ENCODE measurements around the gene AOC1. TPM values are rescaled to one million over a fixed set of nuclear protein-coding genes. Genes with fewer than 3 reads are reported as not detected.

Gene AOC1
- total and polyA plus RNA-seq, 8 donors, result 0.34 to 1.2 (median 0.69) TPM

DNA sequence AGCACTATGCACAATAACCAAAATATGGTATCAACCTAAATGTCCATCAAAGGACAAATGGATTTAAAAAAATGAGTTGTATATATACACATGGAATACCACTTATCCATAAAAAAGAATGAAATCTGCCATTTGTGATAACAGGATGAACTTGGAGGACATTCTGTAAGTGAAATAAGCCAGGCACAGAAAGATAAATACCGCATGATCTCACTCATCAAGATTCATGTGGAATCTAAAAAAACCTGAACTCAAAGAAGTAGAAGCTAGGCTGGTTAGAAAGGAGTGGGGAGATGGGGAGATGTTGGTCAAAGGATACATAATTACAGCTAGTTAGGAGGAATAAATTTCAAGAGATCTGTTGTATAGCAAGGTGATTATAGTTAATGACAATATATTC, 17.3 kb upstream of the AOC1 start:
- no peak for TF ChIP-seq CTCF (IDR thresholded peaks at IDR 0.05)
- H3K27ac ChIP-seq, result no peak overlapping the region
- H3K36me3 ChIP-seq, result no peaks in the 10 kb centered on the region
- no peak for ATAC-seq
- no peaks in the 10 kb centered on the region for H3K4me1 ChIP-seq
- no peaks in the 10 kb centered on the region for H3K9me3 ChIP-seq
- intact Hi-C loops (cut with DNase I), result no loop called here
- no peak for DNase-seq
- peaks cover 0 to 7% of the 10 kb centered on the region in 2 donors for H3K27me3 ChIP-seq
- no peak overlapping the region for H3K4me3 ChIP-seq

DNA sequence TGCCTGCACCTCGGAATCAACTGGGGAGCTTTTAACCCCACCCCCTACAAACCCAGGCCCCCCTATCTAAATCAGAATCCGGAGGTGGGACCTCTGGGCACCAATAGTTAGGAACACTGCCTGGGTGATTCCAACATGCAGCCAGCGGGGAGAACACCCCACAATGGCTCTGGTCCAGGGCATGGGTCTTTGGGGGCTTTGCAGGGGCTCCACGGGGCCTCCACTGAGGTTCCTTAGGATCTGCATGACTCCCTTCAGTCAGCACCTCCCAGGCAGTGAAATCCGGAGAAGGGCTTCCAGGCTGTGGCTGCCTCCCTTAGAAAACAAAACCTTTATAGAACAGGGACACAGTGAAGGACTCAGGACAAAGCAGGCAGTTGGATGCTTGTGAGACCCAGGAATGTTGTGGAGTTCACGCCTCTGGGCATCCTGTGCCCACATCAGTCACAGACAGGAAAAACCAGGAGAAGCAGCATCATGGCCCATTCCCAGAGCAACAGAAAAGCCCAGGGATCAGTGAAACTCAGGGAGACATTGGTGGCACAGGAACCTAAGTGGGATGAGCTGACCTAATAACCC, 16.5 kb upstream of the AOC1 start:
- Histone ChIP-seq H3K4me3 (no peak overlapping the region), H3K27me3 (peaks cover 0 to 7% of the 10 kb centered on the region in 2 donors), H3K9me3 (no peaks in the 10 kb centered on the region), H3K36me3 (no peaks in the 10 kb centered on the region), H3K27ac (no peak overlapping the region), H3K4me1 (no peaks in the 10 kb centered on the region)
- DNase-seq, result no peak
- no peak for ATAC-seq
- TF ChIP-seq CTCF (IDR thresholded peaks at IDR 0.05), result no peak
- intact Hi-C loops (cut with DNase I), result no loop called here

GRCh38 chr7:150838965-150839650, 13.2 kb upstream of the AOC1 start:
- H3K36me3 ChIP-seq, result no peaks in the 10 kb centered on the region
- no peaks in the 10 kb centered on the region for H3K9me3 ChIP-seq
- TF ChIP-seq CTCF (IDR thresholded peaks at IDR 0.05), result no peak
- no peak for DNase-seq
- H3K27me3 ChIP-seq, result no peaks in the 10 kb centered on the region
- H3K4me3 ChIP-seq, result no peak overlapping the region
- no peaks in the 10 kb centered on the region for H3K4me1 ChIP-seq
- intact Hi-C loops (cut with DNase I), result no loop called here
- no peak for ATAC-seq
- no peak overlapping the region for H3K27ac ChIP-seq

- Histone ChIP-seq H3K9me3 (no peaks in the 10 kb centered on the region), H3K36me3 (no peaks in the 10 kb centered on the region), H3K27me3 (no peaks in the 10 kb centered on the region), H3K27ac (no peak overlapping the region), H3K4me3 (no peak overlapping the region), H3K4me1 (no peaks in the 10 kb centered on the region)
- DNase-seq, result no peak
- no peak for ATAC-seq
- intact Hi-C loops (cut with DNase I), result no loop called here
- TF ChIP-seq CTCF (IDR thresholded peaks at IDR 0.05), result no peak
Measured at GRCh38 chr7:150842018-150842417, 10.3 kb upstream of the AOC1 start.

GRCh38 chr7:150842716-150843115, 9.6 kb upstream of the AOC1 start:
- TF ChIP-seq CTCF (IDR thresholded peaks at IDR 0.05), result no peak
- Histone ChIP-seq H3K9me3 (no peaks in the 10 kb centered on the region), H3K36me3 (no peaks in the 10 kb centered on the region), H3K4me1 (no peaks in the 10 kb centered on the region), H3K27ac (no peak overlapping the region), H3K4me3 (no peak overlapping the region), H3K27me3 (no peaks in the 10 kb centered on the region)
- intact Hi-C loops (cut with DNase I), result no loop called here
- ATAC-seq (no peak), DNase-seq (no peak)

All from left lung (tissue), 10 donors.